Psoas muscle (tissue), 8 donors: Measurements from ENCODE around the gene STK17B. TPM values are rescaled to one million over a fixed set of nuclear protein-coding genes. Genes with fewer than 3 reads are reported as not detected.

ENCODE experiments used
- ATAC-seq, 4 donors: fragments of 200-7000 bp; cut with Tn5 transposase; one replicate each; pipeline ENCODE4 v1.9.1; 2020; ENCODE audit warnings: moderate library complexity in 3 of 4, mild to moderate bottlenecking in 2 of 4
- DNase-seq, 2 donors: peaks; one replicate each; pipeline ENCODE4 v3.0.0-alpha.2; 2020
- H3K27ac ChIP-seq: fragments of 200-600 bp; one replicate; pipeline ENCODE4 v1.8.0; 2022
- H3K27me3 ChIP-seq, 3 donors: fragments of 200-600 bp in 1 of 3; one replicate each; pipeline versions ENCODE4 v1.6.1 to v1.8.0; 2013 to 2022; ENCODE audit warnings: low read length in 2 of 3, mild to moderate bottlenecking in 2 of 3, moderate library complexity in 1 of 3; ENCODE audit not compliant: insufficient read depth in 3 of 3
- H3K36me3 ChIP-seq, 2 donors: fragments of 200-600 bp in 1 of 2; one replicate each; pipeline versions ENCODE4 v1.6.1 to v1.8.0; 2013 to 2022; ENCODE audit warnings: low read depth in 1 of 2, mild to moderate bottlenecking in 1 of 2, moderate library complexity in 1 of 2; ENCODE audit not compliant: insufficient read depth in 1 of 2
- H3K4me1 ChIP-seq: fragments of 200-600 bp; one replicate; pipeline ENCODE4 v1.8.0; 2022
- H3K4me3 ChIP-seq: fragments of 200-600 bp; one replicate; pipeline ENCODE4 v1.8.0; 2022; ENCODE audit warnings: mild to moderate bottlenecking
- H3K9me3 ChIP-seq: fragments of 200-600 bp; one replicate; pipeline ENCODE4 v1.8.0; 2022
- WGBS, 3 donors: extraction: QIAGEN DNeasy Blood & Tissue Kit; methylation state at CpG; one replicate each; pipeline versions ENCODE4 v1.1.6 to v1.1.7; 2013; 5-methylcytosine and 5-hydroxymethylcytosine counted together
- intact Hi-C, 2 donors: fragments of 100-400 bp; cut with DNase I; formaldehyde crosslinking; loops; one replicate each; pipeline versions ENCODE4 v1.11.0 to v1.14.2; 2022
- polyA plus RNA-seq, 3 donors: library from polyadenylated mRNA; stranded (reverse); fragments of 200-250 nt; gene quantifications; one replicate each; pipeline ENCODE4 v1.2.3, GENCODE V29; 2013
- total RNA-seq, 4 donors: library from RNA; stranded (reverse); fragmentation: NEBNext Ultra II Directional in 2 of 4; extraction: Animal tissue kit (Norgen Biotek cat#: 25700) in 2 of 4; gene quantifications; one replicate each; pipeline versions ENCODE4 v1.2.1 to v1.2.4, GENCODE V29; 2021 to 2023
- TF ChIP-seq, protein P1 (sequence below): fragments of 200-600 bp; IDR thresholded peaks from one replicate; pipeline ENCODE4 v1.8.0; 2022; ENCODE audit warnings: antibody characterized with exemption
- donor health status: healthy with polysubstance abuse.
- donor health status: DM: no; HTN: no; CAD: no; lungs with moderate emphysema.
- donor health status: Bipolar disorder and iron deficiency.
- donor health status: healthy.
- donor health status: DM: yes; HTN: yes; CAD: no.
- donor health status: DM: no; HTN: no; CAD: no.
- donor health status: DM: no; HTN: no; CAD: no.
- donor health status: DM: yes; HTN: yes; CAD: no.

STK17B gene
- total and polyA plus RNA-seq, 7 donors = 1.3 to 5.3 (median 3.1) TPM

DNA sequence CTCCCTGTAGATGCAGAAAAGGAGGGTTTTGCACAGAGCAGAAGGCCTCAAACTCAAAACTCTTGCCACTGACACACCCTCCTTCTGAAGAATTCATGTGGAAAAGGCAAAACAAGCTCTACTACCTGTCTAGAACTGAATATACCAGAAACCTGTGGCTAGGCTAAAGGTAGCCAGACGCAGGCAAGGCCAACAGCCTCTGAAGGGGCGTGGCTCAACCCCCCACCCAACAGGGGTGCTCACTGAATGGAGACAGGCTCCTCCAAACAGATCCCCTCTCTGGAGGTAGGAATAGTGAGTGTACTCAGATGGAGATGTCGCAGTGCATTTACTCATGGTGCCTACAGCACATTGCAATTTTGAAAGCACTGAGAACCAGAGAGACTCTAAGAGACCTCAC lies 3.0 kb upstream of the STK17B start:
- ATAC-seq (no peak), DNase-seq (no peak)
- Histone ChIP-seq H3K4me3 (no peak overlapping the region), H3K27ac (no peak overlapping the region), H3K27me3 (no peaks in the 10 kb centered on the region), H3K9me3 (no peaks in the 10 kb centered on the region), H3K4me1 (peaks cover 7% of the 10 kb centered on the region), H3K36me3 (no peaks in the 10 kb centered on the region)
- intact Hi-C loops = loop anchor here in 1 of 2 donors (5.0 kb wide), 2 partner anchors 97 to 108 kb away; no protein-coding TSS in a partner anchor
- 88 to 100% (median 94%) methylated on average over 3 of the region's 3 CpGs for WGBS, 3 donors
- TF ChIP-seq, protein P1, sequence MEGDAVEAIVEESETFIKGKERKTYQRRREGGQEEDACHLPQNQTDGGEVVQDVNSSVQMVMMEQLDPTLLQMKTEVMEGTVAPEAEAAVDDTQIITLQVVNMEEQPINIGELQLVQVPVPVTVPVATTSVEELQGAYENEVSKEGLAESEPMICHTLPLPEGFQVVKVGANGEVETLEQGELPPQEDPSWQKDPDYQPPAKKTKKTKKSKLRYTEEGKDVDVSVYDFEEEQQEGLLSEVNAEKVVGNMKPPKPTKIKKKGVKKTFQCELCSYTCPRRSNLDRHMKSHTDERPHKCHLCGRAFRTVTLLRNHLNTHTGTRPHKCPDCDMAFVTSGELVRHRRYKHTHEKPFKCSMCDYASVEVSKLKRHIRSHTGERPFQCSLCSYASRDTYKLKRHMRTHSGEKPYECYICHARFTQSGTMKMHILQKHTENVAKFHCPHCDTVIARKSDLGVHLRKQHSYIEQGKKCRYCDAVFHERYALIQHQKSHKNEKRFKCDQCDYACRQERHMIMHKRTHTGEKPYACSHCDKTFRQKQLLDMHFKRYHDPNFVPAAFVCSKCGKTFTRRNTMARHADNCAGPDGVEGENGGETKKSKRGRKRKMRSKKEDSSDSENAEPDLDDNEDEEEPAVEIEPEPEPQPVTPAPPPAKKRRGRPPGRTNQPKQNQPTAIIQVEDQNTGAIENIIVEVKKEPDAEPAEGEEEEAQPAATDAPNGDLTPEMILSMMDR = no peak

GRCh38 chr2:196173505-196173904 lies 2.1 kb upstream of the STK17B start:
- WGBS, 3 donors = 84 to 90% (median 89%) methylated on average over 5 of the region's 5 CpGs

GRCh38 chr2:196172951-196173350 lies 1.6 kb upstream of the STK17B start:
- H3K27me3 ChIP-seq = no peaks in the 10 kb centered on the region
- intact Hi-C loops = loop anchor here in 1 of 2 donors (5.0 kb wide), 2 partner anchors 96 to 109 kb away; no protein-coding TSS in a partner anchor
- ATAC-seq = no peak
- H3K4me1 ChIP-seq = peaks cover 7% of the 10 kb centered on the region
- WGBS, 3 donors = 79 to 100% (median 88%) methylated on average over 1 of the region's 1 CpG
- no peak overlapping the region for H3K27ac ChIP-seq
- no peak overlapping the region for H3K4me3 ChIP-seq
- TF ChIP-seq, protein P1 = no peak
- no peak for DNase-seq
- no peaks in the 10 kb centered on the region for H3K36me3 ChIP-seq
- no peaks in the 10 kb centered on the region for H3K9me3 ChIP-seq

More at GRCh38 chr2:196173505-196173904, 2.1 kb upstream of the STK17B start:
- no peaks in the 10 kb centered on the region for H3K9me3 ChIP-seq
- H3K4me3 ChIP-seq = no peak overlapping the region
- ATAC-seq = no peak
- peaks cover 7% of the 10 kb centered on the region for H3K4me1 ChIP-seq
- no peaks in the 10 kb centered on the region for H3K36me3 ChIP-seq
- no peak overlapping the region for H3K27ac ChIP-seq
- intact Hi-C loops = loop anchor here in 1 of 2 donors (5.0 kb wide), 2 partner anchors 96 to 109 kb away; no protein-coding TSS in a partner anchor
- TF ChIP-seq, protein P1 = no peak
- H3K27me3 ChIP-seq = no peaks in the 10 kb centered on the region
- DNase-seq = no peak

- Histone ChIP-seq H3K27me3 (no peaks in the 10 kb centered on the region), H3K36me3 (no peaks in the 10 kb centered on the region), H3K4me1 (peaks cover 7% of the 10 kb centered on the region), H3K4me3 (peak overlapping the region; percentile 93), H3K9me3 (no peaks in the 10 kb centered on the region), H3K27ac (peak overlapping the region; percentile 47)
- TF ChIP-seq, protein P1 = no peak
- intact Hi-C loops = loop anchor here in 1 of 2 donors (5.0 kb wide), 2 partner anchors 95 to 110 kb away; no protein-coding TSS in a partner anchor
- WGBS, 3 donors = 2 to 4% (median 4%) methylated on average over 11 of the region's 11 CpGs
- no peak for DNase-seq
- ATAC-seq = no peak
These were observed 568 bp upstream of the STK17B start for GRCh38 chr2:196171946-196172345.
